Brain microvascular endothelial cell (primary cell): ENCODE data around the gene MYO15A.

Experiments
- DNase-seq: peaks from one replicate; pipeline ENCODE4 v3.0.0-alpha.2; 2020
- H3K27ac ChIP-seq: fragments of 250-450 bp; sonication (Bioruptor Pico); 2 replicates; pipeline ENCODE4 v1.5.1; 2020; ENCODE audit warnings: mild to moderate bottlenecking, moderate library complexity
- H3K27me3 ChIP-seq: fragments of 250-450 bp; sonication (Bioruptor Pico); replicated peaks from 2 replicates; pipeline ENCODE4 v1.5.1; 2020; ENCODE audit warnings: mild to moderate bottlenecking
- H3K36me3 ChIP-seq: fragments of 250-450 bp; sonication (Bioruptor Pico); replicated peaks from 2 replicates; pipeline ENCODE4 v1.5.1; 2020; ENCODE audit warnings: mild to moderate bottlenecking
- H3K4me3 ChIP-seq: 2 replicates; pipeline ENCODE4 v1.5.1; 2011; ENCODE audit warnings: low read depth, mild to moderate bottlenecking, control low read depth, low read length, moderate library complexity
- CTCF ChIP-seq: IDR thresholded peaks from 2 replicates; pipeline ENCODE4 v1.5.1; 2011; ENCODE audit warnings: low read depth, mild to moderate bottlenecking, moderate library complexity, low read length, control low read depth, inconsistent platforms; ENCODE audit errors: missing control alignments
- in situ Hi-C: cut with HindIII; loops from 2 replicates; pipeline ENCODE4 v1.10.0; 2017; ENCODE audit warnings: low sequenced_read_pairs, low pct_ligation_motif_present

The MYO15A gene

GRCh38 chr17:18181358-18181757, 72.8 kb downstream of the MYO15A start:
- H3K27me3 ChIP-seq: no peaks in the 10 kb centered on the region
- DNase-seq: no peak
- no peaks in the 10 kb centered on the region for H3K36me3 ChIP-seq
- TF ChIP-seq CTCF: no peak
- in situ Hi-C loops: no loop called here
- H3K4me3 ChIP-seq: no peak overlapping the region
- no peak overlapping the region for H3K27ac ChIP-seq

- no peaks in the 10 kb centered on the region for H3K36me3 ChIP-seq
- no peaks in the 10 kb centered on the region for H3K27me3 ChIP-seq
- peak overlapping the region; percentile 98 for H3K27ac ChIP-seq
- DNase-seq: no peak
- in situ Hi-C loops: no loop called here
- peak overlapping the region; percentile 87 for H3K4me3 ChIP-seq
- no peak for TF ChIP-seq CTCF
These were observed 73.8 kb downstream of the MYO15A start for GRCh38 chr17:18182110-18182977.

- no peaks in the 10 kb centered on the region for H3K36me3 ChIP-seq
- no peak for DNase-seq
- H3K4me3 ChIP-seq: peak overlapping the region; percentile 87
- no peaks in the 10 kb centered on the region for H3K27me3 ChIP-seq
- H3K27ac ChIP-seq: peak overlapping the region; percentile 98
- in situ Hi-C loops: no loop called here
- TF ChIP-seq CTCF: no peak
These were observed 74.4 kb downstream of the MYO15A start for GRCh38 chr17:18182978-18183333.

- H3K36me3 ChIP-seq: no peaks in the 10 kb centered on the region
- TF ChIP-seq CTCF: peak; percentile 63
- peak within 1 kb of the TSS; percentile 87 for H3K4me3 ChIP-seq
- DNase-seq: peak; percentile 100
- no peaks in the 10 kb centered on the region for H3K27me3 ChIP-seq
- in situ Hi-C loops: no loop called here
- H3K27ac ChIP-seq: peak within 1 kb of the TSS; percentile 98
These were observed 75.0 kb downstream of the MYO15A start, which contains the start of gene ALKBH5 for GRCh38 chr17:18183334-18184142. Gene ALKBH5, plus strand, starts transcription at chr17:18183828. Its CDS starts 416 bp downstream, at chr17:18184244.

- Histone ChIP-seq H3K4me3 (peak overlapping the region; percentile 87), H3K36me3 (peaks cover 2% of the 10 kb centered on the region), H3K27me3 (no peaks in the 10 kb centered on the region), H3K27ac (peak overlapping the region; percentile 98)
- no peak for TF ChIP-seq CTCF
- in situ Hi-C loops: no loop called here
- no peak for DNase-seq
These were observed 75.8 kb downstream of the MYO15A start for GRCh38 chr17:18184143-18185031.
